Measurements from ENCODE around the gene TRIO. TPM values are rescaled to one million over a fixed set of nuclear protein-coding genes. Genes with fewer than 3 reads are reported as not detected.

The TRIO gene
- total and polyA plus RNA-seq, 8 donors, result 84.4 to 151 (median 93.7) TPM

- ATAC-seq, result no peak
- no peak overlapping the region for H3K4me3 ChIP-seq
- H3K4me1 ChIP-seq, result peaks cover 20 to 73% of the 10 kb centered on the region in 2 donors
- TF ChIP-seq CTCF (IDR thresholded peaks at IDR 0.05), result no peak
- no peaks in the 10 kb centered on the region for H3K36me3 ChIP-seq
- intact Hi-C loops (cut with DNase I), result no loop called here
- H3K9me3 ChIP-seq, result no peaks in the 10 kb centered on the region
- no peak overlapping the region for H3K27ac ChIP-seq
- no peaks in the 10 kb centered on the region for H3K27me3 ChIP-seq
- no peak for DNase-seq
These were observed 32.2 kb downstream of the TRIO start for GRCh38 chr5:14175381-14175780.

- TF ChIP-seq CTCF (IDR thresholded peaks at IDR 0.05), result no peak
- peaks cover 11 to 68% of the 10 kb centered on the region in 2 donors for H3K4me1 ChIP-seq
- H3K27me3 ChIP-seq, result no peaks in the 10 kb centered on the region
- no peak overlapping the region for H3K4me3 ChIP-seq
- H3K9me3 ChIP-seq, result no peaks in the 10 kb centered on the region
- DNase-seq (no peak), ATAC-seq (no peak)
- no peaks in the 10 kb centered on the region for H3K36me3 ChIP-seq
- H3K27ac ChIP-seq, result no peak overlapping the region
- intact Hi-C loops (cut with DNase I), result no loop called here
These were observed 33.7 kb downstream of the TRIO start for GRCh38 chr5:14176888-14177287.

GRCh38 chr5:14177634-14178033, 34.5 kb downstream of the TRIO start:
- intact Hi-C loops (cut with DNase I), result no loop called here
- no peak overlapping the region for H3K27ac ChIP-seq
- H3K9me3 ChIP-seq, result no peaks in the 10 kb centered on the region
- H3K36me3 ChIP-seq, result no peaks in the 10 kb centered on the region
- H3K4me1 ChIP-seq, result peaks cover 12 to 60% of the 10 kb centered on the region in 2 donors
- TF ChIP-seq CTCF (IDR thresholded peaks at IDR 0.05), result no peak
- no peak for DNase-seq
- no peaks in the 10 kb centered on the region for H3K27me3 ChIP-seq
- no peak overlapping the region for H3K4me3 ChIP-seq
- ATAC-seq, result no peak

DNA sequence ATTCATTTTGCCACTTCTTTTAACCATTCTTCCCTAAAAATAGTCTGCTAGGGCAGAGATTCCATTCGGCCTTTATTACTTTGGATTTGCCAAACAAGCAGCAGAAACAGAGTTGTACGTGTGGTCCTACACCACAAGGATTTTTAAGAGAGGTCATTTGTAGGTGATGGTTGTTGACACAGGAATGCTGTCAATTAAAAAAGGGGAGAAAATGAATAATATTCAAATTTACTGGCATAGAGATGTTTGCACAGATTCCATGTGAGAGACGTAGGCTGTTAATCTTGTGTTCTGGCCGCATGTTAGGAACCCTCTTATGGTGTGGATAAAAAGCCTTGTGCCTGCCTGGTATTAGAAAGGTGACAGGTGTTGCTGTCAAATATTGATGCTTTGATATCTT, 34.9 kb downstream of the TRIO start:
- DNase-seq, result no peak
- Histone ChIP-seq H3K4me1 (peaks cover 12 to 58% of the 10 kb centered on the region in 2 donors), H3K27ac (no peak overlapping the region), H3K9me3 (no peaks in the 10 kb centered on the region), H3K36me3 (no peaks in the 10 kb centered on the region), H3K27me3 (no peaks in the 10 kb centered on the region), H3K4me3 (no peak overlapping the region)
- ATAC-seq, result peak; percentile 6
- TF ChIP-seq CTCF (IDR thresholded peaks at IDR 0.05), result no peak
- intact Hi-C loops (cut with DNase I), result no loop called here

DNA sequence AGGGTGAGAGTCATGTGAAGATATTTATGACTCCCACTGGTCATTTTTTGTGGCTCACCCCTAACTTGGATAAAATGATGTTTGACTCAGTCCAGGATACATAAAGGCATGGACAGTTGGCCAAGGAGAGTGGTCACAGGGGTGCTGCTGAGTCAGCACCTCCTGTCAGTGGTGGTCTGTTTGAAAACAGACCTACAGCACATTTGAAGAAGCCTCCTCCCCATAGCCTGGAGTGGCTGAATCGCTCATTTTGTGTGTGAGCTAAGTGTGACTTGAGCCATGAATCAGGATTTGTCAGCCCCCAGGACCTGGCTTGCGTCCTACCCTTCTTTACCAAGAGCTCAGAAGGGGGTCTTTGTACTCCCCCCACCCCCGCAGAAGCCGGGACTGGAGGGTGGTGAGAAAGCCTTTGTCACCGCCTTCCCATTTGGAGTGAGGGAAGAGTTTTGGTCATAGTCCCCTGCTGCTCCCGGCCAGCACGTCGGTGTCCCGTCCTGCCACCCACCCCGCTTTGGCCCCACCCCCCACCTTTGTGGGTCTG, 35.6 kb downstream of the TRIO start:
- no peak overlapping the region for H3K27ac ChIP-seq
- ATAC-seq, result peak; percentile 48
- no peak for TF ChIP-seq CTCF (IDR thresholded peaks at IDR 0.05)

More for the DNA sequence above, 35.6 kb downstream of the TRIO start:
- Histone ChIP-seq H3K36me3 (no peaks in the 10 kb centered on the region), H3K4me1 (peaks cover 13 to 58% of the 10 kb centered on the region in 2 donors), H3K4me3 (no peak overlapping the region), H3K9me3 (no peaks in the 10 kb centered on the region), H3K27me3 (no peaks in the 10 kb centered on the region)
- no peak for DNase-seq
- intact Hi-C loops (cut with DNase I), result no loop called here

Data from left lung (tissue), 10 donors.